Right renal pelvis (tissue), 4 donors: ENCODE data around the gene NELL1. TPM values are rescaled to one million over a fixed set of nuclear protein-coding genes. Genes with fewer than 3 reads are reported as not detected.
A peak's percentile ranks its signal among the peaks of the same experiment; 100 is the strongest.

ENCODE experiments used
- DNase-seq, 4 donors: peaks; one replicate each; pipeline ENCODE4 v3.0.0-alpha.2; 2013; ENCODE audit warnings: low read depth in 4 of 4, low spot score in 3 of 4, missing footprints in 1 of 4
- polyA plus RNA-seq, 4 donors: library from polyadenylated mRNA; unstranded; fragments of 120-200 nt; gene quantifications; one replicate each; pipeline ENCODE4 v1.2.1, GENCODE V29; 2013; ENCODE audit not compliant: insufficient read length in 4 of 4

NELL1 gene
- polyA plus RNA-seq, result 1 to 10 TPM; 2.4 to 4.6 (median 3.2) TPM

DNA sequence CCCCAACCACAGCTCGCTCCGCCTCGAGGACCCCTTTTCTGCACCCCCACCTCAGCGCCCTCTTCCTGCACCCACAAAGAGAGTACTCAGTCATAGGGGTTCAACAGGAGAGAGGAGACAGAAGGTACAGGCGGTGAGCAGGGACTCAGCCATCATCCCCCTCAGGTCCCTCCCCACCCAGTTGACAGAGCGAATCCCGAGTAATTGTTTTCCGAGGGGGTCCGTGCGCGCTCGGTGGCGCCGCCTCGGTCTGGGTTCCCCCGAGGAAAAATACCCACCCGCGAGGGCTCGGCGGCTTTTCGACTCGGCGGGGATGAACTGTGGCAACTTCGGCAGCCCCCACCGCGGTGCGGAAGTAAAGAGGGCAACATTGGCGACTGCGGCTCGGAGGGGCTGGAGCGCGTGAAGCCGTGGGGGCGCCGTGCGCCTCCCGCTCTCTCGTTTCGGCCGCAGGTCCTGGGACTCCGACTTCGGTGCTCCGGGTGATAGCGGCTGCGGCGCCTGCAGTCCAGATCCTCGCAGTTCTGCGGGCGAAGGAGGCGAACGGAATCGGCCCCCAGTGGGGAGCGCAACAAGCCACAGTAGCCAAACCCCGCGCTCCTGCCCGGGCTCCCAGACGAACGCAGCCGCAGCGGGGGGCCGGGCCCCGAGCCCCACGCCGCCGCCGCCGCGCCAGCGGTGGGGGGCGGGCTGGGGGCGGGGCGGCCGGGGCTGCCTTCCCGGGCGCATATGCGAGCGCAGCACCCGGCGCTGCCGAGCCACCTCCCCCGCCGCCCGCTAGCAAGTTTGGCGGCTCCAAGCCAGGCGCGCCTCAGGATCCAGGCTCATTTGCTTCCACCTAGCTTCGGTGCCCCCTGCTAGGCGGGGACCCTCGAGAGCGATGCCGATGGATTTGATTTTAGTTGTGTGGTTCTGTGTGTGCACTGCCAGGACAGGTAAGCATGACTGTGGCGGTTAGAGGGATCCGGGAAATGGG lies at the start of gene NELL1:
NELL1 (plus strand) TSS at position 743 of the 976 bp plus-strand sequence.
- no peak for DNase-seq

GRCh38 chr11:20620988-20621387 lies 48.4 kb upstream of the NELL1 start:
- no peak for DNase-seq

- DNase-seq, result no peak
These were observed 47.7 kb upstream of the NELL1 start for GRCh38 chr11:20621679-20622078.

- no peak for DNase-seq
These were observed 46.1 kb upstream of the NELL1 start for GRCh38 chr11:20623252-20623651.

- no peak for DNase-seq
These were observed 43.1 kb upstream of the NELL1 start for GRCh38 chr11:20626279-20626678.

GRCh38 chr11:20627026-20627425 lies 42.4 kb upstream of the NELL1 start:
- DNase-seq, result no peak

DNA sequence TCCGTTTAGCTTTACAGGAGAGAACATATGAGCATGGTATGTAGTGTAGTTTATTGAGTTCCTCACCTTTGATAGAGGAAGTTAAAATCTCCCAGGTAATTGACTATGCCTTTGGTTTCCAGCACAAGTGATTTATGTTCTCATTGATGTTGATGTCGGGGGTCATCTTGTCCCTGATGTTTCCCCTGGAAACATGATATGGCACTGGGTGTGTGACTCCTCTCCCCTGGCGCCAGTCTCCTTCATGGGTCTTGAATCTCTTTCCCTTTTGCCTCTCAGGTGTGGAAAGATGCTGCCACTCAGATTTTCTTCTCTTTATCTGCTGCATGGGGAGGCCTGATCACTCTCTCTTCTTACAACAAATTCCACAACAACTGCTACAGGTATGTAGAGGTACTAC lies 41.7 kb upstream of the NELL1 start:
- DNase-seq, result no peak

- no peak for DNase-seq
These were observed 37.7 kb upstream of the NELL1 start for GRCh38 chr11:20631519-20632168.

DNA sequence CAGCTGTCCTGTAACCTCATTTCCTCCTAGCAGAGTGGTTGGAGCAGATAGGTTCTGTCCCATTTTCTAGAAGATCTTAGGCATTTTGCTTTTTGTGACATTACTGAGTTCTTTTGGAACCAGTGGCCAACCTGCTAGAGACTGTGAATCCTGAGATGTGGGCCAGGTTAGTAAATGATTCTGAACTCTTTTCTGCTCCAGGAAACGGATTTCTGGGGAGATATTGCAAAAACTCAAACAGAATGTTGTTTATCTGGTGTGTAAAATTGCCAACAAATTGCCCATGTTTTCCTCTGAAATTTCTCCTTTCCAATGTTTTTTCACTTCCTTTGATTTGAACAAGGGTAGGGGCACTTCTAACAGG lies 37.2 kb upstream of the NELL1 start:
- no peak for DNase-seq

DNA sequence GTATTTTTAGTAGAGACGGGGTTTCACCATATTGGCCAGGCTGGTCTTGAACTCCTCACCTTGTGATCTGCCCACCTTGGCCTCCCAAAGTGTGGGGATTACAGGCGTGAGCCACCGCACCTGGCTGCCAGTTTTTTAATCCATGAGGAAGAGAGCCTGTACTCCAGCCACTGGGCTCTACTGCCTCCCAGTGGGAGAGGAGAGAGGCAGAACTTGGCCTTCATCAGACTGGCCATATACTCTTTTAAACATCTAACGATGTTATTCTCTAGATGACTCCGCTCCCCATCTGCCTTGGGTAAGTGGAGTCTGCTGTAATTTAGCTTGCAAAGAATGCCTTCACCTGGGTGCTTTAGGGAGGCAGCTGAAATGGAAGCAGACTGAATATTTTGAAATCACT lies 35.3 kb upstream of the NELL1 start:
- DNase-seq, result no peak

DNA sequence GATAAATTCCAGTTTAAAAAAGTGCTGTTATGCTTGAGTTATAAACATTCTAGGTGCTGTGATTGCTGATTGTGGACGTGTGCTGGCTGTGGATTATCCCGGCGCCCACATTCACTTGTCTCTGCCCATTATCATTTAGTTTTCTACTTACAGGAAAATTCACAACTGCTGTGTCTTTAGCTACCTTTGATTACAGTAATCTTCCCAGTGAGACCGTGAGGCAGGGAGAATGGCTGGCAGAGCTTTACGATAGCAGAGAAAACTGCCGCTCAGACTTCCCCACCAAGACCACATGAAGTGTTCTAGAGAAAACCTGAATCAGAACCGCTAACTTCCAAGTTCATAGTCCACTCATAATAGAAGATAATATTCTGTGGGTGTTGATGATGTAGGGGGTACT lies 34.6 kb upstream of the NELL1 start:
- DNase-seq, result no peak

GRCh38 chr11:20638074-20638473 lies 31.3 kb upstream of the NELL1 start:
- DNase-seq, result no peak

DNA sequence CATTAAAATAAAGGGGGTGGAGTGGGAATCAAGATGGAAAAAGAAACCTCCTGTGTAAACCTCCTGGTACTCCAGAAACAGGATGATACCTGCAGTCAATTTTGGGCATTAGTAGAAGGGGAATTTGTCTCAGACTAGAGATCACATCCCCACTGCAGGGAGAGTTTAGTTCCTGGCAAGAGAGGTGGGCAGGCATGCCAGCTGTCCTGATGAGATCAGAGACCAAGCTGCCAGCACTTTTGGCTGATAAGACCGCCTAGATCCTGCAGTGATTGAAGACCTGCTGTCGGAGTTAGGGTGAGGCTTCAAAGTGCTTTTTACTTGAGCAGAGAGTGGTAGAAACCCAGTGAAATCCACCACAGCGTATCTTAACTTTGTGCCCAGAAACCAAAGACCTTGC lies 29.7 kb upstream of the NELL1 start:
- no peak for DNase-seq

DNA sequence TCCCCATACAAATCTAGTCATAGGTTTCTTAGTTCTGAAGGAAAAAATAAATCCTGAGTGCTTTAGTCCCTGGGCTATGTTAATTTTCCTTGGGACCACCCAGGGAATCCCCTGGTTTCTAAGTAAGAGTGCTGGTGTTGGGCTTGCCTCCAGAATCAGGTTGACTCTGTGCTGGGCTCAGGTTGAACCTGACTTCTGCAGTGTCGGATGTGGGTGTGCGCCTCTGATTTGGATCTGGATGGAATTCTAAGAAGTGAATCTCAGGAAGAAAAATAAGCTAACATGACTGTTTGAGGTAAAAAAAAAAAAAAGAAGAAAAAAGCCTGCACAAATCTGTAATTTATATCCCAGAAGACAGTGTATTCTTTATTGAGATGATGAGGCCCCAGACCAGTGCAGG lies 29.0 kb upstream of the NELL1 start:
- no peak for DNase-seq

DNA sequence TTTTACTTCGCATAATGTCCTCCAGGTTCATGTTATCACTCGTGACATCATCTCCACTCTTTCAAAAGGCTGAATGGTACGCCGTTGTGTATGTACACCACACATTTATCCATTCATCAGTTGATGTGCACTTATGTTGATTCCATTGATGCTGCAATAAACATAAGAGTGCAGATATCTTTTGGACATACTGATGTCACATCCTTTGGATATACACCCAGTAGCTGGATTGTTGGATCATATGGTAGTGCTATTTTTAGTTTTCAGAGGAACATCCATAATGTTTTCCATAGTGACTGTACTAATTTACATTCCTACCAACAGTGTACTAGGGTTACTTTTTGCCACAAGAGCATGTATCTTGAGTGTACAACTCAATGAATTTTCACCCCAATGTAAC lies 25.0 kb upstream of the NELL1 start:
- no peak for DNase-seq

GRCh38 chr11:20647976-20648565 lies 21.3 kb upstream of the NELL1 start:
- DNase-seq, result peak in 3 of 4 donors; percentile 31 to 51 (median 38)

- DNase-seq, result no peak
These were observed 17.1 kb upstream of the NELL1 start for GRCh38 chr11:20652150-20652806.

DNA sequence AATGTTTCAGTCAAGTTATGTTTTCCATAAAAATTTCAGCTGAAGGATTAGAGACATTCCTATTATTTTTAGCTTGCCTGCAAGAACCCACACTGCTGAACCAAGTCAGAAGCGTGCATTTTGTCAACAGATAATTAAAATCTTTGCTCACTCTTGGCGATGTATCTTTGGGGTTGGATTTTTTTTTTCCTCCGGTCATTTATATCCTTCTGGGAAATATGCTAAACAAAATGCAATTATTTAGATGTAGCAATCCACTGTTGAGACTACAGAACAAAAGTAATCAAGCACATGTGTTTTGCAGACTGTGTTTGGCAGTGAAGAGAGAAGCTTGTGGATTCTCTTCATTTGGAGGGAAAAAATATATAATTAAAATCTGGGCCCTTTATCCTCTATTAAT lies 15.3 kb upstream of the NELL1 start:
- no peak for DNase-seq

DNA sequence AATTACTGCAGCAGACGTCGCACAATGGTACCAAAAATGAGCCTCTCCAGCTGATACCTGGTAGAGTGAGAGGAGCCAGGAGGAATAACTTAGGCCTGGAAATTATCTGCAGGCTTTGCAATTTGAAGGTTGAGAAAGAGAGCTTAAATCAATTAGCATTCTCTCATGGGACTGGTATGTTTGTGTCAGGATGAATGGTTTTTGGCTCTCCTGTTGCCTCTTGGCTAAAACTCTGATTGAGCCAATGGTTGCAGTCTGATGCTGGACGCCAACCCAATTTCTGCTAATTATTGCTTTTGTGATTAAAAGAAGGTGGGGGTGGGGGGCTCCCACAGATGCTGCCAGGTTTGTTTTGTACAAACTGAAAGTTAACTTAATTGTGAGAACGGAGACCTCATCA lies 12.5 kb upstream of the NELL1 start:
- no peak for DNase-seq

- no peak for DNase-seq
These were observed 11.3 kb upstream of the NELL1 start for GRCh38 chr11:20658135-20658534.

- no peak for DNase-seq
These were observed 7.9 kb upstream of the NELL1 start for GRCh38 chr11:20661445-20661844.
